HCT116 (cell line): ENCODE data around the gene TNKS1BP1. TPM values are rescaled to one million over a fixed set of nuclear protein-coding genes. Genes with fewer than 3 reads are reported as not detected.

Experiments used
- ATAC-seq: fragments of 200-7000 bp; cut with Tn5 transposase; 2 replicates; pipeline ENCODE4 v1.9.1; 2020; ENCODE audit warnings: mild to moderate bottlenecking, moderate library complexity
- BruUV-seq: library from RNA; stranded (reverse); fragments of 400-500 nt; replicated peaks from 2 replicates; lab custom pipeline; 2021; lab: Mats Ljungman, UMichigan
- CTCF ChIA-PET: fragments of 300-600 bp; sonication (Branson Sonifier 250); formaldehyde crosslinking; loops from one replicate; lab custom pipeline; 2021; ENCODE audit warnings: antibody characterized with exemption; lab: Charles Lee
- POLR2A ChIA-PET: fragments of 300-600, 350-600 bp; sonication (Branson Sonifier 250); formaldehyde crosslinking; loops from one replicate; lab custom pipeline; 2021; ENCODE audit warnings: antibody characterized with exemption; lab: Charles Lee
- RAD21 ChIA-PET, 2 experiments: fragments of 300-600 bp; sonication (Branson Sonifier 250); formaldehyde crosslinking; loops; one replicate each; lab custom pipeline; 2023; ENCODE audit warnings: low total read pairs in 2 of 2; ENCODE audit not compliant: uncharacterized antibody in 2 of 2, unreplicated experiment in 2 of 2, low non-redundant PET in 1 of 2; lab: Charles Lee
- DNase-seq: peaks from one replicate; pipeline ENCODE4 v3.0.0-alpha.2; 2010; ENCODE audit warnings: low read depth, low spot score
- H2AFZ ChIP-seq: fragments of 200-600 bp; shearing (Covaris generic), sonication (generic); 2 replicates; pipeline ENCODE4 v1.6.1; 2017; ENCODE audit warnings: low read depth, mixed run types, mixed read lengths, antibody characterized with exemption, low read length; ENCODE audit not compliant: poor library complexity, severe bottlenecking
- H3K27ac ChIP-seq: 2 replicates; pipeline ENCODE4 v1.5.1; 2012; ENCODE audit warnings: low read depth, low read length
- H3K27me3 ChIP-seq: fragments of 200-600 bp; sonication (generic); 2 replicates; pipeline ENCODE4 v1.6.1; 2016; ENCODE audit warnings: mixed run types, low read length, mixed read lengths; ENCODE audit not compliant: insufficient read depth
- H3K36me3 ChIP-seq, 2 experiments: fragments of 200-500 bp in 1 of 2; fragments of 200-600 bp in 1 of 2; sonication (Bioruptor generic) in 1 of 2; sonication (generic) in 1 of 2; 2 replicates each; pipeline versions ENCODE4 v1.5.1 to v1.6.1; 2014 to 2016; ENCODE audit warnings: low read length in 2 of 2, inconsistent platforms in 1 of 2, mixed read lengths in 1 of 2, mixed run types in 1 of 2; ENCODE audit not compliant: insufficient read depth in 2 of 2, control insufficient read depth in 1 of 2
- H3K4me1 ChIP-seq, 2 experiments: fragments of 200-600 bp in 1 of 2; sonication (generic) in 1 of 2; 2 replicates each; pipeline versions ENCODE4 v1.5.1 to v1.6.1; 2012 to 2017; ENCODE audit warnings: low read length in 2 of 2, inconsistent platforms in 1 of 2, mild to moderate bottlenecking in 1 of 2, mixed read lengths in 1 of 2, mixed run types in 1 of 2, moderate library complexity in 1 of 2; ENCODE audit not compliant: insufficient read depth in 2 of 2, control insufficient read depth in 1 of 2
- H3K4me2 ChIP-seq: fragments of 200-600 bp; sonication (generic); 2 replicates; pipeline ENCODE4 v1.6.1; 2017; ENCODE audit warnings: mixed run types, low read length, mixed read lengths
- H3K4me3 ChIP-seq, 2 experiments: fragments of 200-600 bp in 1 of 2; sonication (generic) in 1 of 2; replicated peaks in 1 of 2; 2 replicates each; pipeline ENCODE4 v1.5.1; 2011 to 2016; ENCODE audit warnings: low read length in 2 of 2, control low read depth in 1 of 2, low read depth in 1 of 2, mild to moderate bottlenecking in 1 of 2, mixed read lengths in 1 of 2, mixed run types in 1 of 2
- H3K79me2 ChIP-seq: fragments of 200-600 bp; sonication (generic); 2 replicates; pipeline ENCODE4 v1.6.1; 2017; ENCODE audit warnings: mild to moderate bottlenecking, mixed run types, low read length, moderate library complexity, mixed read lengths; ENCODE audit not compliant: insufficient read depth
- H3K9ac ChIP-seq: fragments of 200-600 bp; sonication (generic); 2 replicates; pipeline ENCODE4 v1.6.1; 2016; ENCODE audit warnings: low read length, mixed read lengths
- H3K9me2 ChIP-seq: fragments of 200-600 bp; sonication (generic), shearing (Covaris generic); 2 replicates; pipeline ENCODE4 v1.6.1; 2017; ENCODE audit warnings: mixed run types, mild to moderate bottlenecking, moderate library complexity; ENCODE audit not compliant: insufficient read depth
- H3K9me3 ChIP-seq, 2 experiments: fragments of 200-500 bp in 1 of 2; fragments of 200-600 bp in 1 of 2; sonication (Bioruptor generic) in 1 of 2; sonication (generic) in 1 of 2; 2 replicates each; pipeline ENCODE4 v1.6.1; 2014 to 2017; ENCODE audit warnings: low read length in 2 of 2, mixed read lengths in 2 of 2, inconsistent platforms in 1 of 2, low read depth in 1 of 2, mild to moderate bottlenecking in 1 of 2, mixed run types in 1 of 2, moderate library complexity in 1 of 2; ENCODE audit not compliant: control insufficient read depth in 1 of 2, insufficient read depth in 1 of 2
- H4K20me1 ChIP-seq: fragments of 200-600 bp; sonication (generic), shearing (Covaris generic); 2 replicates; pipeline ENCODE4 v1.6.1; 2017; ENCODE audit warnings: mixed run types, mild to moderate bottlenecking, moderate library complexity; ENCODE audit not compliant: insufficient read depth
- EGR1 ChIP-seq: IDR thresholded peaks from 2 replicates; pipeline ENCODE4 v1.6.1; 2012; ENCODE audit warnings: low read depth
- ELF1 ChIP-seq: IDR thresholded peaks from 2 replicates; pipeline ENCODE4 v1.6.1; 2012; ENCODE audit warnings: low read depth, borderline replicate concordance
- EZH2 ChIP-seq: fragments of 200-600 bp; sonication (generic); IDR thresholded peaks from 2 replicates; pipeline ENCODE4 v1.6.1; 2017; ENCODE audit warnings: antibody characterized with exemption, mixed run types
- EZH2phosphoT487 ChIP-seq: fragments of 200-600 bp; IDR thresholded peaks from 2 replicates; pipeline ENCODE4 v1.6.1; 2018; ENCODE audit warnings: antibody characterized with exemption, borderline replicate concordance
- FOSL1 ChIP-seq: IDR thresholded peaks from 2 replicates; pipeline ENCODE4 v1.6.1; 2012; ENCODE audit warnings: low read depth
- JUND ChIP-seq: IDR thresholded peaks from 2 replicates; pipeline ENCODE4 v1.6.1; 2012
- MAX ChIP-seq: IDR thresholded peaks from 2 replicates; pipeline ENCODE4 v1.6.1; 2012
- POLR2AphosphoS5 ChIP-seq: IDR thresholded peaks from 2 replicates; pipeline ENCODE4 v1.6.1; 2011; ENCODE audit warnings: mild to moderate bottlenecking, low read depth, low read length, moderate library complexity
- RAD21 ChIP-seq: IDR thresholded peaks from 2 replicates; pipeline ENCODE4 v1.6.1; 2012; ENCODE audit warnings: low read depth, mild to moderate bottlenecking
- SIN3A ChIP-seq: IDR thresholded peaks from 2 replicates; pipeline ENCODE4 v1.6.1; 2012; ENCODE audit warnings: low read depth
- SP1 ChIP-seq: IDR thresholded peaks from 2 replicates; pipeline ENCODE4 v1.6.1; 2012; ENCODE audit warnings: low read depth
- SRF ChIP-seq: IDR thresholded peaks from 2 replicates; pipeline ENCODE4 v1.6.1; 2012; ENCODE audit warnings: low read depth
- TCF7L2 ChIP-seq: IDR thresholded peaks from 2 replicates; pipeline ENCODE4 v1.7.0; 2011; ENCODE audit warnings: borderline replicate concordance, inconsistent platforms; ENCODE audit not compliant: insufficient read depth, insufficient read length; ENCODE audit errors: extremely low read depth
- YY1 ChIP-seq: IDR thresholded peaks from 2 replicates; pipeline ENCODE4 v1.6.1; 2011; ENCODE audit warnings: low read length, low read depth, moderate library complexity, mild to moderate bottlenecking; ENCODE audit not compliant: insufficient replicate concordance; ENCODE audit errors: extremely low read depth
- ZFX ChIP-seq: fragments of 450-650 bp; IDR thresholded peaks from 2 replicates; pipeline ENCODE4 v1.6.1; 2017
- ZNF274 ChIP-seq: fragments of 200-500 bp; sonication (Bioruptor generic); IDR thresholded peaks from 2 replicates; pipeline ENCODE4 v1.6.1; 2014; ENCODE audit warnings: mild to moderate bottlenecking, low read depth, low read length, inconsistent platforms
- intact Hi-C: fragments of 100-400 bp; cut with micrococcal nuclease; formaldehyde crosslinking; loops from 2 replicates; pipeline ENCODE4 v1.10.0; 2022
- total RNA-seq: library from RNA; stranded (reverse); gene quantifications from one replicate; pipeline ENCODE4 v1.2.1, GENCODE V29; 2021; ENCODE audit not compliant: unreplicated experiment
- TF ChIP-seq, protein P1 (sequence below): IDR thresholded peaks from 2 replicates; pipeline ENCODE4 v1.6.1; 2012; ENCODE audit warnings: low read depth
- TF ChIP-seq, protein P2 (sequence below), 3 experiments: fragments of 200-600 bp in 1 of 3; sonication (generic) in 1 of 3; IDR thresholded peaks in 2 of 3; conservative IDR thresholded peaks in 1 of 3; 2 replicates each; pipeline ENCODE4 v1.5.1; 2012 to 2017; ENCODE audit warnings: low read depth in 2 of 3, low read length in 2 of 3, antibody characterized with exemption in 1 of 3, borderline replicate concordance in 1 of 3, control low read depth in 1 of 3, mild to moderate bottlenecking in 1 of 3, mixed read lengths in 1 of 3, mixed run types in 1 of 3, moderate library complexity in 1 of 3; ENCODE audit not compliant: insufficient read depth in 1 of 3
- TF ChIP-seq, protein P3 (sequence below): IDR thresholded peaks from 2 replicates; pipeline ENCODE4 v1.6.1; 2011; ENCODE audit warnings: mild to moderate bottlenecking, low read length, moderate library complexity; ENCODE audit not compliant: insufficient replicate concordance; ENCODE audit errors: extremely low read depth

Gene TNKS1BP1
- total RNA-seq, 1 experiment from 2014 or later: 77.6 TPM

GRCh38 chr11:57308426-57309060 is 16.2 kb downstream of the TNKS1BP1 start:
- intact Hi-C loops: no loop called here
- POLR2A ChIA-PET: interaction anchor here (0.5 kb wide), 1 partner anchor 34 kb away, joined by 3 read pairs; no protein-coding TSS in a partner anchor
- Histone ChIP-seq H3K36me3 (peaks cover 5 to 13% of the 10 kb centered on the region in 2 experiments; a peak in 2 of 4 replicates), H2AFZ (no peak overlapping the region), H3K9me2 (no peaks in the 10 kb centered on the region), H3K79me2 (0 out of 2 replicates have a peak, but pooled peaks cover 4% of the 10 kb centered on the region), H3K9me3 (no peaks in the 10 kb centered on the region), H4K20me1 (no peaks in the 10 kb centered on the region), H3K4me1 (peaks cover 13 to 23% of the 10 kb centered on the region in 2 experiments), H3K9ac (no peak overlapping the region), H3K4me3 (no peak overlapping the region), H3K27ac (no peak overlapping the region), H3K27me3 (no peaks in the 10 kb centered on the region), H3K4me2 (no peak overlapping the region)
- BruUV-seq: no TSS peak
- no peak for TF ChIP-seq SIN3A
- TF ChIP-seq RAD21: no peak
- TF ChIP-seq, protein P1, sequence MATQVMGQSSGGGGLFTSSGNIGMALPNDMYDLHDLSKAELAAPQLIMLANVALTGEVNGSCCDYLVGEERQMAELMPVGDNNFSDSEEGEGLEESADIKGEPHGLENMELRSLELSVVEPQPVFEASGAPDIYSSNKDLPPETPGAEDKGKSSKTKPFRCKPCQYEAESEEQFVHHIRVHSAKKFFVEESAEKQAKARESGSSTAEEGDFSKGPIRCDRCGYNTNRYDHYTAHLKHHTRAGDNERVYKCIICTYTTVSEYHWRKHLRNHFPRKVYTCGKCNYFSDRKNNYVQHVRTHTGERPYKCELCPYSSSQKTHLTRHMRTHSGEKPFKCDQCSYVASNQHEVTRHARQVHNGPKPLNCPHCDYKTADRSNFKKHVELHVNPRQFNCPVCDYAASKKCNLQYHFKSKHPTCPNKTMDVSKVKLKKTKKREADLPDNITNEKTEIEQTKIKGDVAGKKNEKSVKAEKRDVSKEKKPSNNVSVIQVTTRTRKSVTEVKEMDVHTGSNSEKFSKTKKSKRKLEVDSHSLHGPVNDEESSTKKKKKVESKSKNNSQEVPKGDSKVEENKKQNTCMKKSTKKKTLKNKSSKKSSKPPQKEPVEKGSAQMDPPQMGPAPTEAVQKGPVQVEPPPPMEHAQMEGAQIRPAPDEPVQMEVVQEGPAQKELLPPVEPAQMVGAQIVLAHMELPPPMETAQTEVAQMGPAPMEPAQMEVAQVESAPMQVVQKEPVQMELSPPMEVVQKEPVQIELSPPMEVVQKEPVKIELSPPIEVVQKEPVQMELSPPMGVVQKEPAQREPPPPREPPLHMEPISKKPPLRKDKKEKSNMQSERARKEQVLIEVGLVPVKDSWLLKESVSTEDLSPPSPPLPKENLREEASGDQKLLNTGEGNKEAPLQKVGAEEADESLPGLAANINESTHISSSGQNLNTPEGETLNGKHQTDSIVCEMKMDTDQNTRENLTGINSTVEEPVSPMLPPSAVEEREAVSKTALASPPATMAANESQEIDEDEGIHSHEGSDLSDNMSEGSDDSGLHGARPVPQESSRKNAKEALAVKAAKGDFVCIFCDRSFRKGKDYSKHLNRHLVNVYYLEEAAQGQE: no peak
- TF ChIP-seq YY1: no peak
- TF ChIP-seq EZH2phosphoT487: no peak
- TF ChIP-seq, protein P2, sequence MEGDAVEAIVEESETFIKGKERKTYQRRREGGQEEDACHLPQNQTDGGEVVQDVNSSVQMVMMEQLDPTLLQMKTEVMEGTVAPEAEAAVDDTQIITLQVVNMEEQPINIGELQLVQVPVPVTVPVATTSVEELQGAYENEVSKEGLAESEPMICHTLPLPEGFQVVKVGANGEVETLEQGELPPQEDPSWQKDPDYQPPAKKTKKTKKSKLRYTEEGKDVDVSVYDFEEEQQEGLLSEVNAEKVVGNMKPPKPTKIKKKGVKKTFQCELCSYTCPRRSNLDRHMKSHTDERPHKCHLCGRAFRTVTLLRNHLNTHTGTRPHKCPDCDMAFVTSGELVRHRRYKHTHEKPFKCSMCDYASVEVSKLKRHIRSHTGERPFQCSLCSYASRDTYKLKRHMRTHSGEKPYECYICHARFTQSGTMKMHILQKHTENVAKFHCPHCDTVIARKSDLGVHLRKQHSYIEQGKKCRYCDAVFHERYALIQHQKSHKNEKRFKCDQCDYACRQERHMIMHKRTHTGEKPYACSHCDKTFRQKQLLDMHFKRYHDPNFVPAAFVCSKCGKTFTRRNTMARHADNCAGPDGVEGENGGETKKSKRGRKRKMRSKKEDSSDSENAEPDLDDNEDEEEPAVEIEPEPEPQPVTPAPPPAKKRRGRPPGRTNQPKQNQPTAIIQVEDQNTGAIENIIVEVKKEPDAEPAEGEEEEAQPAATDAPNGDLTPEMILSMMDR (IDR thresholded peaks at IDR 0.05 in 2 of 3, conservative IDR thresholded peaks at IDR 0.05 in 1 of 3; ENCODE audit: borderline replicate concordance in 1 of 3, insufficient read depth in 1 of 3, low read depth in 2 of 3, low read length in 2 of 3): no peak
- no peak for TF ChIP-seq SRF
- no peak for TF ChIP-seq ZNF274
- TF ChIP-seq ELF1: no peak
- TF ChIP-seq MAX: no peak
- TF ChIP-seq TCF7L2: no peak
- no peak for TF ChIP-seq POLR2AphosphoS5
- TF ChIP-seq ZFX: no peak
- TF ChIP-seq SP1: no peak
- TF ChIP-seq EZH2: no peak
- no peak for TF ChIP-seq EGR1
- TF ChIP-seq, protein P3, sequence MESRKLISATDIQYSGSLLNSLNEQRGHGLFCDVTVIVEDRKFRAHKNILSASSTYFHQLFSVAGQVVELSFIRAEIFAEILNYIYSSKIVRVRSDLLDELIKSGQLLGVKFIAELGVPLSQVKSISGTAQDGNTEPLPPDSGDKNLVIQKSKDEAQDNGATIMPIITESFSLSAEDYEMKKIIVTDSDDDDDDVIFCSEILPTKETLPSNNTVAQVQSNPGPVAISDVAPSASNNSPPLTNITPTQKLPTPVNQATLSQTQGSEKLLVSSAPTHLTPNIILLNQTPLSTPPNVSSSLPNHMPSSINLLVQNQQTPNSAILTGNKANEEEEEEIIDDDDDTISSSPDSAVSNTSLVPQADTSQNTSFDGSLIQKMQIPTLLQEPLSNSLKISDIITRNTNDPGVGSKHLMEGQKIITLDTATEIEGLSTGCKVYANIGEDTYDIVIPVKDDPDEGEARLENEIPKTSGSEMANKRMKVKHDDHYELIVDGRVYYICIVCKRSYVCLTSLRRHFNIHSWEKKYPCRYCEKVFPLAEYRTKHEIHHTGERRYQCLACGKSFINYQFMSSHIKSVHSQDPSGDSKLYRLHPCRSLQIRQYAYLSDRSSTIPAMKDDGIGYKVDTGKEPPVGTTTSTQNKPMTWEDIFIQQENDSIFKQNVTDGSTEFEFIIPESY: no peak
- no peak for TF ChIP-seq FOSL1
- no peak for TF ChIP-seq JUND
- CTCF ChIA-PET: no interaction called here
- RAD21 ChIA-PET: no interaction called here
- DNase-seq (no peak), ATAC-seq (no peak)
